ENCODE data around the gene CUL1. TPM values are rescaled to one million over a fixed set of nuclear protein-coding genes. Genes with fewer than 3 reads are reported as not detected.

CUL1 gene
- total RNA-seq, 2 experiments from 2014 or later = 60.6 to 61.2 TPM

GRCh38 chr7:148838905-148839304 lies 140.2 kb downstream of the CUL1 start:
- DNase-seq = no peak
- intact Hi-C loops (cut with micrococcal nuclease) = no loop called here
- ChIA-PET CTCF (interaction anchor here (1.7 kb wide), 1 partner anchor 102 kb away, joined by 3 read pairs; no protein-coding TSS in a partner anchor), POLR2A (no interaction called here)
- Mint-ChIP-seq H3K27ac (peak overlapping the region; percentile 34), H3K4me3 (no peak overlapping the region), H3K4me1 (ENCODE audit: low read depth) (peaks cover 32% of the 10 kb centered on the region), H3K27me3 (no peaks in the 10 kb centered on the region), H3K36me3 (ENCODE audit: low read depth) (peaks cover 67% of the 10 kb centered on the region), H3K9me3 (no peaks in the 10 kb centered on the region)
- TF ChIP-seq CTCF (IDR thresholded peaks at IDR 0.05) = no peak
- ATAC-seq = peak; percentile 24

- DNase-seq = no peak
- H3K27me3 Mint-ChIP-seq = no peaks in the 10 kb centered on the region
- no peak overlapping the region for H3K4me3 Mint-ChIP-seq
- no peak for ATAC-seq
- H3K36me3 Mint-ChIP-seq (ENCODE audit: low read depth) = peaks cover 26% of the 10 kb centered on the region
- no peaks in the 10 kb centered on the region for H3K9me3 Mint-ChIP-seq
- intact Hi-C loops (cut with micrococcal nuclease) = no loop called here
- no peak for TF ChIP-seq CTCF (IDR thresholded peaks at IDR 0.05)
- ChIA-PET CTCF (interaction anchor here (1.2 kb wide), 1 partner anchor 94 kb away, joined by 5 read pairs; no protein-coding TSS in a partner anchor), POLR2A (interaction anchor here (0.7 to 1.8 kb wide), 3 partner anchors 24 to 35 kb away, joined by 3 to 4 read pairs (median 4); partner anchors contain the start of gene EZH2)
- H3K4me1 Mint-ChIP-seq (ENCODE audit: low read depth) = peaks cover 47% of the 10 kb centered on the region
- no peak overlapping the region for H3K27ac Mint-ChIP-seq
These were observed 149.4 kb downstream of the CUL1 start for GRCh38 chr7:148847815-148848734.

DNA sequence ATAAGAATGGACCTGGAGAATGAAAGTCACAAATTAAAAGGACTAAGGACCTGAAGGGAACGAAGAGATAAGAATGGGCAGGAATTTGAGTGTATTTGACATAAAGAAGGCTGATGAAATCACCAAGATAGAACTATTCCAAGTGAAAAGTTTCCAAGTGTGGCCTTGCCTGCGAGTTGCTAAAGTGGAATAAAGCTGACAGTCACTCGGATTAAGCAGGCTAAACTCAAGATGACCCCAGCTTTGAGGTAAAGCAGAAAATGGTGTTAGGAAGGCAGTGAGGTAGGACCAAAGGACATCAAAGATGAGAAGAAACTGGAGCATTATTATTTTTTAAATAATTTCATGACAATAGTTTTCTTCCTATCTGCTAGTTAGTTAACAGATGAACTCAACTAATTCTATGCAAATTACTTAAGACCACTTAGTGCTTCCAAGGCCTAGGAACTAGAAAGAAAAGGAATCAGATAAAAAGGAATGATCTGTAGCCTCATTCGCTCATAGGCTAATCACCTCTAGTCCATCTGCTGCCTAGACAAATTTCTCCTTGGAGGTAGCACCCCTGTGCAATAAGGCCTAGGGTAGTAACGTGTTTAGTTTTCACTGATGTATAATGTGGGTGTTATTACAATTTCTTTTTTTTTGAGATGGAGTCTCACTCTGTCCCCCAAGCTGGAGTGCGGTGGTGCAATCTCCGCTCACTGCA lies 150.8 kb downstream of the CUL1 start:
- DNase-seq = no peak
- ATAC-seq = no peak
- CTCF ChIA-PET = interaction anchor here (1.2 to 1.4 kb wide), 2 partner anchors 93 kb away, joined by 3 to 5 read pairs; no protein-coding TSS in a partner anchor
- H3K27me3 Mint-ChIP-seq = no peaks in the 10 kb centered on the region
- no peaks in the 10 kb centered on the region for H3K9me3 Mint-ChIP-seq
- H3K4me3 Mint-ChIP-seq = no peak overlapping the region
- TF ChIP-seq CTCF (IDR thresholded peaks at IDR 0.05) = no peak
- POLR2A ChIA-PET = no interaction called here
- peaks cover 47% of the 10 kb centered on the region for H3K4me1 Mint-ChIP-seq (ENCODE audit: low read depth)
- H3K36me3 Mint-ChIP-seq (ENCODE audit: low read depth) = peaks cover 17% of the 10 kb centered on the region
- H3K27ac Mint-ChIP-seq = no peak overlapping the region
- intact Hi-C loops (cut with micrococcal nuclease) = no loop called here

DNA sequence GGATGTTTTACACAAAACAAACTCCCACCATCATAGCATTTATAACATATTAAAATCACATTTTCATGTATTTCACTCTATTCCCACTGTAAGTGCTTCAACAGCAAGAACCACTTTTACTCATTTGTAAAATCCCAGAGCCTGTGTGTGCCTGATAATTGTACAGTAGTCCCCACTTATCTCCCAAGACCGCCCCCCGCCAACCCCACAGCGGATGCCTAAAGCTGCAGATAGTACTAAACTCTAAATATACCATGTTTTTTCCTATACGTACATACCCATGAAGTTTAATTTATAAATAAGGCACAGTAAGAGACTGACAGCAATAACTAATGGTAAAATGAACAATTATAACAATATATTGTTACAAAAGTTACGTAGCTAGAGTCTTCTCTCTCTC lies 151.9 kb downstream of the CUL1 start:
- Mint-ChIP-seq H3K27me3 (no peaks in the 10 kb centered on the region), H3K36me3 (ENCODE audit: low read depth) (peaks cover 10% of the 10 kb centered on the region), H3K27ac (no peak overlapping the region), H3K4me1 (ENCODE audit: low read depth) (peaks cover 53% of the 10 kb centered on the region), H3K9me3 (no peaks in the 10 kb centered on the region), H3K4me3 (no peak overlapping the region)
- POLR2A ChIA-PET = no interaction called here
- DNase-seq = no peak
- intact Hi-C loops (cut with micrococcal nuclease) = no loop called here
- CTCF ChIA-PET = interaction anchor here (1.0 to 1.4 kb wide), 4 partner anchors 22 to 155 kb away, joined by 3 to 6 read pairs (median 3); no protein-coding TSS in a partner anchor
- no peak for ATAC-seq
- TF ChIP-seq CTCF (IDR thresholded peaks at IDR 0.05) = no peak

Other genes starting within 250 kb of the CUL1 start
- not detected for gene C7orf33, start 108.1 kb upstream of the CUL1 start, total RNA-seq
- gene EZH2, start 185.4 kb downstream of the CUL1 start, total RNA-seq = 100 to 1,000 TPM; 112 to 114 TPM